Measurements from ENCODE around the gene NR6A1. TPM values are rescaled to one million over a fixed set of nuclear protein-coding genes. Genes with fewer than 3 reads are reported as not detected.

Gene NR6A1
- total RNA-seq, 1 donor from 2014 or later = 1.3 TPM

DNA sequence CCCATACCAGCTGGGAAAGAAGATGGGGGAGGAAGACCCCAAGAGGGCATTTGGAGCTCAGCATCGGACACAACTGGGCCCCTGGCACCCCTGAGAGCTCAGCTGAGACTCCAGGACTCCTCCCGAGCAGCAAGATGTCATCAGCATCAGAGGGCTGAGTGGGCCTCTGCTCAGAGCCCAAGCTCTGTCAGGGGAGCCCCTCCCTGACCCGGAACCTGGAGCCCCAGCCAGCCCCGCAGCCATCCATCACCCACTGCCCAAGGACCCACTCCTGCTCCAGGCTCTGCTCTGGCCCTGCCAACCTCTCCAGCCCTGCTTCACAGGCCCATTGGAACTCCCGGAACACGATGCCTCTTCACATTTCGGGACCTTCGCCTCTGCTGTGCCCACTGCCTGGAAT, 273.7 kb downstream of the NR6A1 start:
- no peak for DNase-seq (ENCODE audit: extremely low read depth, low read depth, low spot score)

DNA sequence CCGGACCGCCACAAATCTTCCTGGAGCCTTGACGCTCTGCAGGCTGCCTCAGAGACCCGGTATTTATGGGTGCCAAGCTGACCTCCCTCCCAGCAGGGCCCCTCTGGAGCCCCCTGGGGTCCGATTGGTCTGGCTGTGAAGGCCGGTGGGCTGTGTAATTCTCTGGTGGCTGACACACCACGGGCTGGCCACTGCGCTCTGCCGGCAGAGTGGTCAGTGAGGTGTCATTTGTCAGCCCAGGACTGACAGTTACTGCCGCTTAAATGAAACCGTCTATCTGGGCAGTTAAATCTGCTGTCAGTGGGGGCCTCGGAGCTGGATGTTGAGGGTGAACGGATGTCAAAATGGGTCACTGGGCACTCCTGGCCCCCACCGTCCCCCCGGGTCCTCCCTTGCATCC, 274.6 kb downstream of the NR6A1 start:
- DNase-seq (ENCODE audit: extremely low read depth, low read depth, low spot score) = no peak

DNA sequence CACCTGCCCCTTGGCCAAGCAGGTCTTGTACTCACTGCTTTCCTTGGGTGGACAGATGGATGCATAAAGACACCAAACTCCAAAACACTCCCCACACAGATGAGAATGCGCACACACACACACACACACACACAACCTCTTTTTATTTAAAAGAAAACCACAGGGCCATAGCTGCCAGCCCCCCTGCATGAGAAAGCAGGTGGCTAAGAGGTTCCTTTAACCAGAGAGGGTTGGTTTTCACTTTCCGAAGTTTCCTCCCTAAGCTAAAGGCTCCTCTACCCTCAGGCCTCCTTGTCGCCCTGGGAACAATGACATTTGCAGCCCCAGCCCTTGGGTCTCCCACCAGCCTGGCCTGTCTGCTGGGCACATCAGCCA, 275.0 kb downstream of the NR6A1 start:
- no peak for DNase-seq (ENCODE audit: extremely low read depth, low read depth, low spot score)

DNA sequence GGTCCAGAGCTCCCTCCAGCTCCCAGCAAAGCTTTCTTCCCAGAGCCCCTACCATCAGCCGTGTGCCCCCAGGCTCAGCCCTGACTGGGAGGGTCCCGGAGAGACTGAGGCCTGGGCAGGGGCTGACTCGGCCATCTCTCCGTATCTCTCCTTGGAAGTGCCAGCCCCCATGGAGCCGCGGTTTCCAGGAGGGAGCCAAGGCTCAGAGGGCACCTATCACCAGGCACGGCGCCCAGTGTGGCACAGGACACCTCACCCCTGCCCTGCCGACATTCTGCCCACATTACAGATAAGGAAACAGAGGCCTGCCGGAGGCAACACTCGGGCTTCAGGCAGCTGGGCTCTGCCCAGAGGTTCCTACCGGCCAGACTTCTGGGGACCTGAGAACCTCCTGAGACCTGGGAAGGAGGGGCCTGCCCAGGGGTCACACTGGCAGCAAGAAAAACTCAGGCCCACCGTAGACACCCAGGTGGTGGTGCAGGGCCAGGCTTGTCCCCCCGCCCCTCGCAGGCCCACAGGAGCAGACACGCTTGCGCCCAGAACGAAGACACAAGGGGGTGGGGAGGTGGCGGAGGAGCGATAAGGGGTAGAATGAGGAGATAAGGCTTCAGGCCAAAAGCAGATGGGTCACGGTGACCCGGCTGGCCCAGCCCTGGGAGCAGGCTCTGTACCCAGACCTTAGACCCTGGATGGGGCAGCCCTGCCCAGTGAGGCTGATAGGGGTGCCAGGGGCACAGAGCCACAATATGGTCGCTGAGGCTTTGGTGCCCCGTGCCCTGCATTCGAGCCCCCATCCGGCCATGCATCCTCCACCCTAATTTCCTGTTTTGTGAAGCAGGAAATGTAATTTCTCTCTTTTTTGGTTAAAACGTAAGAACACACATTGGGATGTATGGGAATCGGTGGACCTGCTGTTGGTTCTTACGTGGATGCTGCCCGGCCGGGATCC, 275.7 kb downstream of the NR6A1 start:
- DNase-seq (ENCODE audit: extremely low read depth, low read depth, low spot score) = no peak

DNA sequence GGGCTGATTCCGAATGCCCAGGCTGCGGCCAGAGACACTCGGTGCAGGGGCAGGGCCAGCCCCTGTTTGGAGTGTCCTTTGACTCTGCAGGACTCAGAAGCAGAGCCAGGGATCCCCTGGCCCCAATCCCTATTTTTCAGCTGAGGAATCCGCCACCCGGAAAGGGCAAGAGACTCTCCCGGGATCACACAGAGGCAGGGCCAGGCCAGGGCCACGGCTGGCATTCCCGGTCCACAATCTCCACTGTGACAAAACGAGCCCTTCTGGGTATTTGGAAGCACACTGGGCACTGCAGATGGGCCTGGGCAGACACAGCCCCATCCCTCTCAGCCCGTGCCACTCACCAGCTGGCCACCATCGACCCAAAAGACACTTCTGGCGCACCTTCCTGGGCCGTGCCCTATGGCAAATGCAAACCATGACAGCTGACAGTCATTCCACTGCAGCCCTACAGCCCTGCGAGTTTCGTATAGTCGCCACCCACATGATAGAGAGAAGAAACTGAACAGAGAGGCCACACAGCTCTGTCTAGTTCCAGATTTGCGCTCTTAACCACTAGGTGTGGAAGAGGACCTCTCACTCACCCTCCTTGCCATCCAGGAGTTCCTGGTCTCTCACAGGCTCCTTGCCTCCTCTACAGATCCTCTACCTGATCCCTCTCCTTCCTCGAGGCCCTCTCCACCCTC, 277.2 kb downstream of the NR6A1 start:
- DNase-seq (ENCODE audit: extremely low read depth, low read depth, low spot score) = no peak

DNA sequence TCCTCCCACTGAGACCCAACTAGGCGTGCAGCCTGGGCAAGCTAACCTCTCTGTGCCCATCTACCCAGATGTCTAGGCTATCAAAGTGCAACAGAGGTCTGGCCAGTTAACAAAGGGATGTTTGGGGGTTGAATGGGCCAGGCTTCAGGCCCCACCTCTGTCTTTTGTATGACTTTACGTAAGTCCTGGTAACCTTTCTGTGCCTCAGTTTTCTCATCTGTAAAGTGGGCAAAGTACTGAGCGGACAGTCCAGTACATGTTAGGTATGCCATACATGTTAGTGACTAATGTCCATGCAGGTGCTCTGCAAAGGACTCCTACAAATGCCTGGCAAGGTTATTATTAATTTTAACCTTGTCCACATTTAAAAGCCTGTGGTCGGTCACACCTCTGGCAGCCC, 277.9 kb downstream of the NR6A1 start:
- DNase-seq (ENCODE audit: extremely low read depth, low read depth, low spot score) = no peak

DNA sequence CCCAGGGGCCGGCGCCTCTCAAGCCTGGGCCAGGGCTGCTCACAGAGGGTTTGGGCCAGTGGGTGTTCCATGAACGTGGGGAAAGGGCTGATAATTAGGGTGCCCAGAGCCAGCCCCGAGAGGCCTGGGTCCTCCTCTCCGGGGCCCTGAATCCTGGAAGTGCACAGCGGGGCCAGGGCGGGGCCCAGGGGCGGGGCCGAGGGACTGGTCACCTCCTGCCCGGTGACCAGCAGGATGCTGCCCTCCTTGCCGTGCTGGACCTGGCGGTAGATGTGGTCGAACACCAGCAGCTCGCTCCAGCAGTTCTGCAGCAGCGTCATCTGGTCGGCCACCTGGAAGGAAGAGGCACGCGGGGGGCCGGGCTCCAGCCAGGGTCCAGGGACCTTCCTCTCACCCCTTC, 278.3 kb downstream of the NR6A1 start:
- no peak for DNase-seq (ENCODE audit: extremely low read depth, low read depth, low spot score)

DNA sequence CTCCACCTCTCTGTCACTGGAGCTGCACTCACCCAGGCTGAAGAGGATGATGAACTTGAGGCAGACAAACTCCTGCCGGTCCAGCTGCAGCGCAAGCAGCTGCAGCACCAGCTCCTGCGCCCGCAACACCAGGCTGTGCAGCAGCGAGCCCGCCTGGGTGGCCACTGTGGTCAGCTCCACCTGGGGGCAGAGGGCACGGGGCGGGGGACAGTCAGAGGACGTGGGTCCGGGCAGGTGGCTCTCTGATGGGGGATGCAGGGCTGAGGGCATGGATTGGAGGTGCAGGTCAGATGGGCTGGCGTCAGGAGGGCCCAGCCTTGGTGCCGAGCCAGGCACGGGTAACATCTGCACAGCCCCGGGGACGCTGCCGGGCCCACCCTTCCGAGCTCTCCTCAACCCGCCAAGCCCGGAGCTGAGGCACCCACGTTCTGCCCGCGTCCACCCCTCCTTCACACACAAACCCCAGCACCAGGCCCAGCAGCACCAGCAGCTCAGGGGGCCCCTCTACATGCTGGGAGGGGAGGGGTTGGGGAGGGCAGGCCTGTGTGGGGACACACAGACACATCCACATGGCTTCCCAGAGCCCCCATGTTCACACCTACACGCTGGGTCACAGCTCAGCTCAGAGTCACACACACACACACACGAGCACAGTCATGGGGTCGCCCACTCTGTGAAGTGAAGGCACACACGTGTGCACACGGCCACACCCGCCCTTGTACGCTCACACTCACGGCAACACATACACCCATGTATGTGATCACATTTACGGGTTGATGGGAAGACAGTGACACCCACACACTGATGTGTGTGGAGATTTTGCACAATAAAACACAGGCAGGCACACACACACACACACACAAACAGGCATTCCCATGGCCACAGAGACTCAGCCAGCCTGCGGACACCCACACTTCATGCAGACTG, 279.8 kb downstream of the NR6A1 start:
- no peak for DNase-seq (ENCODE audit: extremely low read depth, low read depth, low spot score)

DNA sequence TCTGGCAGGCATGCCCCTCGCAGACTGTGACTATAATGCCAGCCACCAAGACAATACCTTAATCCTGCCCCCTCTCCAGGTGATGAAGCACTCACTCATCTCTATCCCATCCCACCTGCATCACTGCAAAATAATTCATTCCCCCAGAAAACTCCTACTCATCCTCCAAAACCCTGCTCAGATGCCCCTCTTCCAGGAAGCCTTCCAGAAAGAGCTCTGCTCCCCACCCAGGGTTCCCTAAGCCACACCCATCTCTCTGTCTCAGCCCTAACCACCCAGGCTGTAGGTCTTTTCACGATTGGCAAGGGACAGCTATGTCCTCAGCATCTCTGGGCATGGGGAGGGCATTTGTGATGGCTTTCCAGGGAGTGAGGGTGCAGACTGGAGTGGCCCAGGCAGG, 281.1 kb downstream of the NR6A1 start:
- no peak for DNase-seq (ENCODE audit: extremely low read depth, low read depth, low spot score)

DNA sequence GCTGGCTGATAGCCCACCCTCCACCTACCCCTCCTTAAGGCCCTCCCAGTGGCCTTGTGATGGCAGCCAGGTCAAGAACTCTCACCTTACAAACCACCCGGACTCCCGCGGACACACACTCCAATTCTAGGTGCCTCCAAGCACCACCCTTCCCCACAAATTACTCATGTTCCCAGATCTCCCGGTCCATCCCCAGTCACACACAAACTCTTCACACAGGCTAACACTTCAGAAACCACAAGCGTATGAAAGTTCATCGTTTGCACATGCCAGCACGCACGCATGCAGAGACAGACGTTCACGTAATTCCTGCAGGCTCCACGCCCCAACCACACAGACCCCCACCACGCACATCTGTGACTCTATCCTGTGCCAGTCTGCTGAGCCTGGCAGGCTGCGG, 281.9 kb downstream of the NR6A1 start:
- DNase-seq (ENCODE audit: extremely low read depth, low read depth, low spot score) = no peak

DNA sequence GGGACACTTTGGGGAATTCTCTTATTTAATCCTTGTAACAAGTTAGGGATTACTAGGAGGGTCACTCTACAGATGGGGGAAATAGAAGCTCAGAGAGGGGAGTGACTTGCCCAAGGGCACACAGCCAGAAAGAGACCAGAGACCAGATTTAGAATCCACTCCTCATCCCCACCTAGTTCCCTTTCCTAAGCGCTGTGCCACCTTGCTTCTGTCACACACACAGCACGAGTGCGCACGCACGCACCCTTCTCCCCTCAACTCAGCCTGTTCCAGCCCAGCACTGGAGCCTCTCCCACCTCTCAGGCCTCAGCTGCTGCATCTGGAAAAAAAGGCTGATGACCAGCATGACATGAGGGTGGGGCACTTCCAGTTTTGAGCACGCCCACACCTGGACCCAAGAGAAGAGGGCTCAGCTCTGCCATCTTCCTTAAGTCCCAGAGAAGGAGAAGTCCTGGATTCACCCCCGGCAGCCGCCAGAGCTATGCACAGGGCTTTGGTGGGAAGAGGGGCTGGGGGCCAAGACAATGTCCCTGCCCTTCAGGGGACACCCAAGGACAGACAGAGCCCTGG, 282.4 kb downstream of the NR6A1 start:
- no peak for DNase-seq (ENCODE audit: extremely low read depth, low read depth, low spot score)

DNA sequence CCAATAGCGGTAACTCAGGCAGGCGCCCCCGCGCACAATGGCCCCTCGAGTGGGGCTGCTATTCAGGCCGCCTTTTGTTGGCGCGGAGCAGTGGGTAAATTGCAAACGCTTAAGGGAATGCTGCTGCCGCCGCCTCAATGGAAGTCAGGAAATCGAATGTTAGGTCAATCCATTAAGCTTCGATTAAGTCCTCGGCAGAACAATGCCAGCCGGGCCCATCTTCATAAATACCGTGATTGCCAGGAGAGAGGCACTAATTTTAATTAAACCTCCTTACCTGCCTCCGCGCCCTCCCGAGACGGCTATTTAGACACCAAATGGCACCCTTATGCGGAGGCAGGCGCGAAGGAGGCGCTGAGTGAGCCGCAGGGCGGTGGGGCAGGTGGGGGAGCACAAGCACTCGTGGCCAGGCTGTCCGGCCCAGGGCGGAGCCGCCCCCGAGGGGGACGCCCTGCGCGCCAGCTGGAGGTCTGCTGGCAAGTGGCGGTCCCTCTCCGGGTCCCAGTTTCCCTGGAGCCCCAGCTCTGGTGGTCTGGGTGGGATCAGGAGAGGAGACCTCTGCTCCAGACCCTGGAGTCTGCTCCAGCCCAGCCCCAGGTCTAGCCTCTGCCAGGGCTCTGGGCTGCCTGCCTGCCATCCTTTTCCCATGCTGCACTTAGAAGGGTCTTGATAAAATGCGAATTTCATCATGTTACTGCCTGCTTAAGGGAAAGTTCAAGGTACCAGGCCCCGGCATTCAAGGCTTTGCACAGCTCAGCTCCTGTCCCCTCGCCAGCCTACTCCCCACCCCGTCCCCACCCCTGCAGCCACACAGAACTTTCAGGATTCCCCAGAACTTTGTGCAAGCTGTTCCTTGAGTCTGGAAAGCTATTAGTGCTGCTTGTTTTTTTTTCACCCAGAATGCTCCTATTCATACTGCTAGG, 283.6 kb downstream of the NR6A1 start:
- no peak for DNase-seq (ENCODE audit: extremely low read depth, low read depth, low spot score)

DNA sequence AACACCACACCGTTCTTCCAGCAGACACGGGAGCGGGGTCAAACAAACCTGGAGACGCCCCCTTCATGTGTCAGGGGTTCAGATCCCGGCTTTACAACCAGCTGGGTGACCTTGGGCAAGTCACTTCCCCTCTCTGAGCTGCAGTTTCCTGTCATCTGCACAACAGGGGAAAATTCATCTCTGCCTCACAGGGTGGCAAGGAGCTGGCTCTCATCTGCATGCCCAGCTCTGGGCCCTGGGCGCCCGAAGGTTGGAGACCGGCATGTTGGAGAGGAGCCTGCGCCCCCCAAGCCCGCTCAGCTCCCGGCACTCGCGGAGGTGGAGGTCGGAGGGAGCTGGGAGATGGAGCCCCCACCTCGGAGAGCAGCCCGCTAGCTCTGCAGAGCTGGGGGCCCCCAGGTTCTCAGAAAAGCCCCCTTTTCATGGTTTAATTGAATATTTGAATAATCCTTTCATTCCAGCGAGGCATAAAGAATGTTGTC, 284.3 kb downstream of the NR6A1 start:
- no peak for DNase-seq (ENCODE audit: extremely low read depth, low read depth, low spot score)

DNA sequence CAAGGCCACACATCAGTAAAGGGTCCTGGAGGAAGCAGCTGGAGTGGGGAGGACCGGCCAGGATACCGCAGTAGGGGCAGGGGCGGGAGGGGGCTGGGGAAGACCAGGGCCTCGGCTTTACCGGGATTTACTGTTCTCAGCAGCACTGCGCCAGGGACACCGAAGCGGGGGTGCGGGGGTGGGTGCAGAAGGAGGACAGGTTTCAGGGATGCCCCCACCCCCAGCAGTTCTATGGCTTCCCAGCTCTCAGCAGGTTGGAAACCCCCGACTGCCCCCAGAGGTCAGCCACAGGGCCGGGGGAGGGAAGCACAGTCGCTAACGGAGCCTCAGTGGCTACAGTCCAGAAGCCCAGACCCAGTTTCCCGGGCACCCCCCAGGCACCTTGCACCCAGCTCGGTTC, 285.2 kb downstream of the NR6A1 start:
- DNase-seq (ENCODE audit: extremely low read depth, low read depth, low spot score) = no peak

DNA sequence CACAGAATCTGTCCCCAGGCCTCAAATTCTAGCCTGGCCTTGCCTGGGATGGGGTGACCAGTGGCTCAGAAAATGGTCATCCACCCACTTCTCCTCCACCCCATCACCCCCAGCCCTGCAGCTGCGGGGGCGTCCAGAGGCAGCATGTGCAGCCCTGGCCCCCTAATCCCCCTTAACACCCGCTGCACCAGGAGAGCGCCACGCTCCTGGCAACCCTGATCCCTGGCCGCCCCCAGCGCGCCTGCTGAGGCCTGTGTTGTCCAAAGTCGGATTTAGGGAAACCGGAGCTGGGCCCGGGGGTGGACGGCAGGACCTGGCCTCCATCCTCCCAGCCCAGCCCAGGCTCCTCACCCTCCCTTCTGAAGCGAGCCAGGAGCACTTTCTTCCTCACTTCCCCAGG, 285.9 kb downstream of the NR6A1 start:
- DNase-seq (ENCODE audit: extremely low read depth, low read depth, low spot score) = no peak

DNA sequence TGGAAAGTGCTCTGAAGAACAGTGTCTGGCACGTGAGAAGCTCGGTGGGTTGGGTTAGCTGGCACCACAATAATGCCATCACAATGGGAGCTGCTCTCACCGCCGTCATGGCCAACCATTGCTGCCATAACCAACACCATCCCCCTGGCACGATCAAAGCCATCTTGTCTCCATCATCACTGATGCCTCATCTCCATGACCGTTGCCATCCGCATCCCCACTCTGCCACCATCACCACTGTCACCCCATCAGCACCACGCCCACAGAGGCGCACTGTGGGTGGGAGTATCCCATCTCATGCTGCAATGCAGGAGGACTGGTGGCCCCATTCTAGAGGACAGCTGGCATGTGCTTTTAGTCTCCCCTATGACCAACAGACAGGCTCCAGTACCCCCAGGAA, 287.6 kb downstream of the NR6A1 start:
- no peak for DNase-seq (ENCODE audit: extremely low read depth, low read depth, low spot score)

DNA sequence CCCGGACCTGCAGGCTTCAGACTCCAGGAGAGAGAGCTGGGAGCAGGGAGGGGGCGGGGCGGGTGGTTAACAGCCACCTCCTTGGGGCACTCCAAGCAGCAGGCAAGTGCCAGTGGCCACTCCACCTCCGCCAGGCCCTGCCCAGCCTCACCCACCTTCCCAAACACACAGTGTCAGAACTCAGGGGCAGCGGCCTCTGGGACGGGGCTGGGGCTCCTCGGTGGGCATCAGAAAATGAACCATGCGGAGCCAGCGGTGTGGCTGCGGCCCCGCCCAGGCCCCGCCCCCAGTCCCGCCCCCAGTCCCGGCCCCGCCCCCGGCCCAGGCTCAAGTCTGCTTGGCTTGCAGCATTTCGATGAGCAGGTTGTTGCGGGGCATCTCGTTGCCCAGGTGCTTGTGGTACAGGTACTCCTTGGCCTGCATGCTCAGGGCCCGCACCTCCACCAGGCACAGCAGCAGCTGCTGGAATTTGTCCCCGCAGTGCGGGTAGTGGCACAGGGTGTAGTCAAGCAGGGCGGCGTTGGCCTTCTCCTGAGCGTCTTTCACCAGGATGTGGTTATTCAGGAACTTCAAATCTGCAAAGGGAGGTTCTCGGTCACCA, 288.6 kb downstream of the NR6A1 start:
- no peak for DNase-seq (ENCODE audit: extremely low read depth, low read depth, low spot score)

DNA sequence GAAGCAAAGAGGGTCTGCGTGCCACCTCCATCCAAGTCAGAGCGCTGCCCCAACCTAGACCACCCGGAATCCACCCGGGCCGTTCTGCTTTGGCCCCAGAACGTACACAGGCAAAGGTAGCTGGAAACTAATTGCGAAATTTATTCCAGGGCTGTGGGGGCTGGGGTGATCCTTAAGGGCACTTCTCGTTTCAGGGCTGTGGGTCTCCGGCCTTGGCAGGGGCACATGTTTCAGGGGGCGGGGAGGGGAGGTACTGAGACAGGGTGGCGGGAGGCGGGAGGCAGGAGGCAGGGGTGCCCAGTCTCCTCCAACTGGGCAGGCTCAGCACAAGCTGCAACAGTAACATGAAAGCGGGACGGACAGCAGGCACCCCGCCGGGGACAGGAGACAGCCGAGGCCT, 290.0 kb downstream of the NR6A1 start:
- no peak for DNase-seq (ENCODE audit: extremely low read depth, low read depth, low spot score)

DNA sequence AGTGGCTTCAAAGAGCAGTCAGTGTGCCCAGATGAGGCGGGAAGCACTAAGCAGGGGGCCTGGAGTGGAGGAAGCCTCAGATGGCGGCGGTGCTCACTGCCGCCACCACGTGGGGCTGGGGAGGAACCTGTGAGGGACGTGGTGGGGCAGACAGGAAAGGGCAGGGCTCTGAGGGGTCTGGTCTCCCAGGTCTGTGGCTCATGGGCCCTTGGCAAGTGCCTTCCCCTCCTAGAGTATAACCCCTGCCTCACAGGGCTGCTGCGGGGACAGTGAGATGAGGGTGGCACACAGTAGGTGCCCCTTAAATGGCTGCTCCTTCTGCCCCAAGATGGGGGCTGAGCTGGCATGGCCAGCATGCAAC, 290.5 kb downstream of the NR6A1 start:
- no peak for DNase-seq (ENCODE audit: extremely low read depth, low read depth, low spot score)

Measured in glomerular endothelial cell (primary cell).